Prostate gland (tissue), 2 donors: ENCODE measurements around the gene PHF21B.

ENCODE experiments used
- CTCF ChIP-seq, 4 experiments: fragments of 200-600 bp in 2 of 4; fragments of 450-650 bp in 2 of 4; sonication (generic) in 2 of 4; IDR thresholded peaks; 1 replicate in 3 of 4; 2 replicates in 1 of 4; pipeline ENCODE4 v1.5.1; 2016 to 2019; ENCODE audit warnings: antibody characterized with exemption in 4 of 4, mild to moderate bottlenecking in 2 of 4, moderate library complexity in 2 of 4
- POLR2A ChIP-seq: fragments of 450-650 bp; IDR thresholded peaks from one replicate; pipeline ENCODE4 v1.6.1; 2016; ENCODE audit warnings: antibody characterized with exemption, mild to moderate bottlenecking
- POLR2AphosphoS5 ChIP-seq: sonication (generic); formaldehyde crosslinking; IDR thresholded peaks from one replicate; pipeline ENCODE4 v1.6.1; 2017; ENCODE audit warnings: antibody characterized with exemption

GRCh38 chr22:44956840-44957767 is 52.7 kb downstream of the PHF21B start:
- no peak for TF ChIP-seq CTCF (IDR thresholded peaks at IDR 0.05)
- no peak for TF ChIP-seq POLR2A
- no peak for TF ChIP-seq POLR2AphosphoS5
